NB4 (cell line): ENCODE measurements around the gene PRRT2.

ENCODE experiments used
- DNase-seq: peaks from one replicate; pipeline ENCODE4 v3.0.0; 2010; ENCODE audit warnings: low read depth
- H3K4me3 ChIP-seq: one replicate; pipeline ENCODE4 v1.5.1; 2011; ENCODE audit warnings: mild to moderate bottlenecking, low read depth, low read length, moderate library complexity
- MYC ChIP-seq: IDR thresholded peaks from 2 replicates; pipeline ENCODE4 v1.6.1; 2011; ENCODE audit warnings: low read depth, low read length
- POLR2A ChIP-seq: IDR thresholded peaks from 2 replicates; pipeline ENCODE4 v1.6.1; 2011; ENCODE audit warnings: mild to moderate bottlenecking; ENCODE audit not compliant: insufficient read length; ENCODE audit errors: extremely low read depth
- TF ChIP-seq, protein P1 (sequence below): IDR thresholded peaks from one replicate; pipeline ENCODE4 v1.5.1; 2012; ENCODE audit warnings: low read depth, low read length
- TF ChIP-seq, protein P2 (sequence below): IDR thresholded peaks from 2 replicates; pipeline ENCODE4 v1.6.1; 2011; ENCODE audit warnings: low read depth, low read length

The PRRT2 gene

DNA sequence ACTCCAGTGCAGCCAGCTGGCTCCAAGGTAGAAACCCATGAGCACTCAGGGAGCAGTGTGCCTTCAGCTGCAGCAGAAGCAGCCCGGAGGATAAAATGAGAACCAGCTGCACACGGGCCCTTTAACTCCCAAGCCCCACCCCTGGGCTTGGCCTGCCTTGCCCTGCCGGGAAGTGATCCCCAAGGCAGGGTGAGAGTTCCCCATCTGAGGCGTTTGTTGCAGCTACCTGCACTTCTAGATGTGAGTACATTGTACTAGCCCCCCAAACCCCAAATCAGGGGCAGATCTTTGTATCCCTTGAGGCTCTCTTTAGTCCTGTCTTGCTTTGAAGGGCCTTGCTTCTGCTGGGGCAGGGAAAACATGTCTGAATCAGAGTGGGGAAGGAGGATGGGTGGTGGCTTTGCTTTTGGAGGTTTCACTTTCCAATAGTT lies 8.3 kb downstream of the PRRT2 start, which contains the start of gene MVP:
TSS of gene MVP (plus strand) at position 192 of the 431 bp plus-strand sequence. CDS start 10,088 bp downstream, outside the sequence.
- TF ChIP-seq POLR2A: no peak
- TF ChIP-seq MYC: no peak
- TF ChIP-seq, protein P1, sequence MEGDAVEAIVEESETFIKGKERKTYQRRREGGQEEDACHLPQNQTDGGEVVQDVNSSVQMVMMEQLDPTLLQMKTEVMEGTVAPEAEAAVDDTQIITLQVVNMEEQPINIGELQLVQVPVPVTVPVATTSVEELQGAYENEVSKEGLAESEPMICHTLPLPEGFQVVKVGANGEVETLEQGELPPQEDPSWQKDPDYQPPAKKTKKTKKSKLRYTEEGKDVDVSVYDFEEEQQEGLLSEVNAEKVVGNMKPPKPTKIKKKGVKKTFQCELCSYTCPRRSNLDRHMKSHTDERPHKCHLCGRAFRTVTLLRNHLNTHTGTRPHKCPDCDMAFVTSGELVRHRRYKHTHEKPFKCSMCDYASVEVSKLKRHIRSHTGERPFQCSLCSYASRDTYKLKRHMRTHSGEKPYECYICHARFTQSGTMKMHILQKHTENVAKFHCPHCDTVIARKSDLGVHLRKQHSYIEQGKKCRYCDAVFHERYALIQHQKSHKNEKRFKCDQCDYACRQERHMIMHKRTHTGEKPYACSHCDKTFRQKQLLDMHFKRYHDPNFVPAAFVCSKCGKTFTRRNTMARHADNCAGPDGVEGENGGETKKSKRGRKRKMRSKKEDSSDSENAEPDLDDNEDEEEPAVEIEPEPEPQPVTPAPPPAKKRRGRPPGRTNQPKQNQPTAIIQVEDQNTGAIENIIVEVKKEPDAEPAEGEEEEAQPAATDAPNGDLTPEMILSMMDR: no peak
- TF ChIP-seq, protein P2, sequence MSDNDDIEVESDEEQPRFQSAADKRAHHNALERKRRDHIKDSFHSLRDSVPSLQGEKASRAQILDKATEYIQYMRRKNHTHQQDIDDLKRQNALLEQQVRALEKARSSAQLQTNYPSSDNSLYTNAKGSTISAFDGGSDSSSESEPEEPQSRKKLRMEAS: no peak
- peak; percentile 58 for DNase-seq
- peak within 1 kb of the TSS; percentile 47 for H3K4me3 ChIP-seq

DNA sequence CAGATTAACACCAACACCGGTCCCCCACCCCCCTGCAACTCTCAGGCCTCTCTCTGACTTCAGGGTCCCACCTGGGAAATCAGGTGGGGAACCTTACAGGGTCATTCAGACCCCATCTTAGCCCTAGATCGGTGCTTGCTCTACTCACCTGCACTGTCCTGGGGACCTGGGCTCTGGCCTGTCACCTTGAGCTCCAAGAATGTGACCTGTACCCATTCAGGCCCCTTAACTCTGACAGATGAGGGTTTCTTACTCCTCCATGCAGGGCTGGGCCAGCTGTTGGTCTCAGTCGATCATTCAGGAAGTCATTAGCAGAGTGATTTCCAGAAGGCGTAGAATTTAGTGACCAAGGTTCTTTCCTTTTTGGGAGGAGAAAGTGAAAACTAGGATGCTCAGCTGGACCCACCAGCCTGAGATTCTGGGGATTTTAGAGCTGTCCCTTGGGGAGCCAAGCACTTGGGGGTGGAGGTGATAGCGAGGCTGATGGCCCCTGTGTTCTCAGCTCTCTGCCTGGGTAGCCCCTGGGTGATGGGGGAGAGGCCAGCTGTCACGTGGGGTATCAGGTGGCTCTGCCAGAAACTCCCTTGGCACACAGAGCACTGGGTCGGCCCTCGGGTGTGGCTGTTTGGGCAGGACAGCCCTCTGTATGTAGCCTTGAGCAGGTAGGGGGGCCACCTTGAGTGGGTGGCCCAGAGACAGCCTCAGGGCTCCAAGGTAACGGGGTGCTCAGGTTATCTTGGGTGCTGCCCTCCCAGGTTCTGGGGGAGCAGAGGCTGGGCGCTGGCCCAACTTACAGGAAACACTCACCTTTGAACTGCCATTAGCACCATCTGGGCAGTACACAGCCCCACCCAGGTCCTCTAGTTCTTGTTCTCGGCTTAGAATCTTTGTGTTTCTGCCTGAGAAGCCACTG lies 9.0 kb downstream of the PRRT2 start:
- TF ChIP-seq, protein P1: no peak
- TF ChIP-seq, protein P2: no peak
- TF ChIP-seq MYC (no peak), POLR2A (no peak)
- DNase-seq: no peak
- peak overlapping the region; percentile 47 for H3K4me3 ChIP-seq

DNA sequence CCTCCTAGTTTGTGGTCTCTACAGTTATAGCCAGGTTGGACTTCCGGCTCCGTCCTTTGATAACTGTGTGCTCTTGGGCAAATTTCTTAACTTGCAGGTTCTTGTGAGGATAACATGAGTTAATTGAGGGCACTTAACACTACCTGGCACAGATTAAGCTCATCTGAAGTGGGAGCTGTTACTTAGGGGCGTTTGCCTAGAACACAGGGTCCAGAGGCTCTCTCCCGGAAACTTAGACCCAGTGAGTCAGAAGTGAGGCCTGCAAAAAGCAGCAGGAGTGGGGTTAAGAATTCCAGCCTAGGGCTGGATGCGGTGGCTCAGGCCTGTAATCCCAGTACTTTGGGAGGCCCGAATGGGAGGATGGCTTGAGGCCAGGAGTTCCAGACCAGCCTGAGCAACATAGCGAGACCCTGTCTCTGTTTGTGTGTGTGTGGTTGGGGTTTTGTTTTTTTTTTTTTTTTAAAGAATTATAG lies 9.7 kb downstream of the PRRT2 start:
- TF ChIP-seq, protein P1: no peak
- TF ChIP-seq, protein P2: no peak
- no peak for TF ChIP-seq POLR2A
- no peak for TF ChIP-seq MYC
- no peak overlapping the region for H3K4me3 ChIP-seq
- DNase-seq: no peak

DNA sequence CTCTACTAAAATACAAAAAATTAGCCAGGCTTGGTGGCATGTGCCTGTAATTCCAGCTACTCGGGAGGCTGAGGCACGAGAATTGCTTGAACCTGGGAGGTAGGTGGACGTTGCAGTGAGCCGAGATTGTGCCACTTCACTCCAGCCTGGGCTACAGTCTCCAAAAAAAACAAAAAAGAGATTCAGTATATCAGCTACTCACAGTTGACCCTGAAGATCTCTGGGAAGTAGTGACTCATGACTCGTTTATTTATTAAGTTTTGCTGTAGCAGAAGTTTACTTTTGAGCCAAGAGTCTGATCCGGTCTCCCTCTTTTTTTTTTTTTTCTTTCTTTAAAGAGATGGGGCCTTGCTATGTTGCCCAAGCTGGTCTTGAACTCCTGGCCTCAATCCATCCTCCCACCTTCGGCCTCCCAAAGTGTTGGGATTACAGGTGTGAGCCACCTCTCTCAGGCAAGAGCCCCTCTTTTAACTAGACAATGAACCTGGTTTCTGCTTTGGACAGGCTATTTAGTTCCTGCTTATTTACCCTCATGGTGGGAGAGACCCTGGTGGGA lies 12.7 kb downstream of the PRRT2 start:
- H3K4me3 ChIP-seq: no peak overlapping the region

More for the DNA sequence above, 12.7 kb downstream of the PRRT2 start:
- no peak for DNase-seq
- TF ChIP-seq POLR2A (no peak), MYC (no peak)
- TF ChIP-seq, protein P2: no peak
- TF ChIP-seq, protein P1: no peak
